ENCODE data around the gene THSD4. TPM values are rescaled to one million over a fixed set of nuclear protein-coding genes. Genes with fewer than 3 reads are reported as not detected.
"Not testable (repeated sequence)": the region's sequence is repeated elsewhere in the genome, so short reads cannot be mapped to it uniquely, and the experiment has no call there.

The THSD4 gene
- total and polyA plus RNA-seq, 2 experiments from 2014 or later = 5.1 to 25.5 TPM

DNA sequence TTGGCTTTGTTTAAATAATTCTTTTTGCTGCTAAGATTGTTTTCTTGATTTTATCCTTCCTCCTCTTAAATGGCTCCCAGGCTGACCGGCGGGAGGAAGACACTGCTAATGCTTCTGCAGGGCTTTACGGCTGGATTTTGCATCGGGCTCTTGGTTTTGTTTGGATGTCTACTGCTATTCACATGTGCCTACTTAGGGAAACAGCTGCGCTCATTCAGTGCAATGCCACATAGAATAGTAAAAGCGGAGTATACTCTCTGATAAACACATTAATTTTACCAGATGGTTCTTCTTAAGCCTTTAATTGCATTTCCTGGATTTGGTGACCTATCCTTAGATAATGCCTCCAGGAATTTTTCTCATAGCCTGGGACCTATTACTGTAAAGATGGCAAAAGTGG is 146.6 kb downstream of the THSD4 start:
- Histone ChIP-seq H3K9me3 (ENCODE audit: low read depth) (no peaks in the 10 kb centered on the region), H3K36me3 (no peaks in the 10 kb centered on the region), H3K27ac (no peak overlapping the region), H3K27me3 (no peaks in the 10 kb centered on the region), H3K4me3 (no peak overlapping the region), H3K4me1 (ENCODE audit: low read depth) (no peaks in the 10 kb centered on the region)
- no peak for TF ChIP-seq CTCF (IDR thresholded peaks at IDR 0.05; ENCODE audit: low read depth, low read length)
- DNase-seq (ENCODE audit: low read depth in 1 of 2, low spot score in 1 of 2) = no peak

DNA sequence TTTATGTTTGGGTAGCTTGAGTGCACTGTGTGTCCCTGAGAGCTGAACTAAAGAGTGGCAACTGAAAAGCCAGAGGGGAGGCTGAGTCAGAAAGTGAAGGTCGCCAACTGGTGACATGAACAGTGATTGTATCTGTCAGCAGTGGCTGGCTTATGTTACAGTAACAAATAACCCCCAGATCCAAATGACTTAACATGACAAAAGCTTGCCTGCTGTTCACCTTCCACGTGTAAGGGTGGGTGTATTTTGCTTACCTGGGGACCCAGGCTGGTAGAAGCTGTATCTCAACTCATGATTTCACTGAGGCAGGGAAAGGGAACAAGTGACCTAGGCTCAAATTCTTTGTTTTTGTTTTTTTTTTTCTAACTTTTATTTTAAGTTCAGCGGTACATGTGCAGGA is 147.3 kb downstream of the THSD4 start:
- Histone ChIP-seq H3K36me3 (no peaks in the 10 kb centered on the region), H3K27ac (no peak overlapping the region), H3K4me1 (ENCODE audit: low read depth) (no peaks in the 10 kb centered on the region), H3K27me3 (no peaks in the 10 kb centered on the region), H3K9me3 (ENCODE audit: low read depth) (no peaks in the 10 kb centered on the region), H3K4me3 (no peak overlapping the region)
- no peak for DNase-seq (ENCODE audit: low read depth in 1 of 2, low spot score in 1 of 2)
- TF ChIP-seq CTCF (IDR thresholded peaks at IDR 0.05; ENCODE audit: low read depth, low read length) = no peak

DNA sequence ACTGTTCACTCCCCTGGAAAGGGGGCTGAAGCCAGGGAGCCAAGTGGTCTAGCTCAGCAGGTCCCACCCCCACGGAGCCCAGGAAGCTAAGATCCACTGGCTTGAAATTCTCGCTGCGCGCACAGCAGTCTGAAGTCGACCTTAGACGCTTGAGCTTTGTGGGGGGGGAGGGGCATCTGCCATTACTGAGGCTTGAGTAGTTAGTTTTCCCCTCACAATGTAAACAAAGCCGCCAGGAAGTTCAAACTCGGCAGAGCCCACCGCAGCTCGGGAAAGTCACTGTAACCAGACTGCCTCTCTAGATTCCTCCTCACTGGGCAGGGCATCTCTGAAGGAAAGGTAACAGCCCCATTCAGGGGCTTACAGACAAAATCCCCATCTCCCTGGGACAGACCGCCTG is 150.3 kb downstream of the THSD4 start:
- not testable (repeated sequence) for H3K36me3 ChIP-seq; H3K27ac ChIP-seq; DNase-seq (ENCODE audit: low read depth in 1 of 2, low spot score in 1 of 2); H3K4me3 ChIP-seq; H3K4me1 ChIP-seq (ENCODE audit: low read depth); H3K9me3 ChIP-seq (ENCODE audit: low read depth); H3K27me3 ChIP-seq

- DNase-seq (ENCODE audit: low read depth in 1 of 2, low spot score in 1 of 2) = no peak
- no peak overlapping the region for H3K27ac ChIP-seq
- no peaks in the 10 kb centered on the region for H3K36me3 ChIP-seq
- H3K9me3 ChIP-seq (ENCODE audit: low read depth) = no peaks in the 10 kb centered on the region
- H3K4me1 ChIP-seq (ENCODE audit: low read depth) = peaks cover 17% of the 10 kb centered on the region
- no peak for TF ChIP-seq CTCF (IDR thresholded peaks at IDR 0.05; ENCODE audit: low read depth, low read length)
- H3K27me3 ChIP-seq = no peaks in the 10 kb centered on the region
- no peak overlapping the region for H3K4me3 ChIP-seq
These were observed 156.1 kb downstream of the THSD4 start for GRCh38 chr15:71271327-71271726.

DNA sequence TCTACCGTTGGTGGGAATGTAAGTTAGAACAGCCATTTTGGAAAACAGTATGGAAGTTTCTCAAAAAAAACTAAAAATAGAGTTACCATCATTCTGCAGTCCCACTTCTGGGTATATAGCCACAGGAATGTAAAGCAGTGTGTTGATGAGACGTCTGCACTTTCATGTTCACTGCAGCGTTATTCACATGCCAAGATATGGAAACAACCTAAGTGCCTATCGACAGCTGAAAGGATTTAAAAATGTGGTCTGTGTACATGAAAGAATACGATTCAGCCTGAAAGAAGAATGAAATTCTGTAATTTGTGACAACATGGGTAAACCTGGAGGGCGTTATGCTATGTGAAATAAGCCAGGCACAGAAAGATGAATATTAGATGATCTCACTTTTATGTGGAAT is 157.7 kb downstream of the THSD4 start:
- peak; percentile 55 to 68 for DNase-seq (ENCODE audit: low read depth in 1 of 2, low spot score in 1 of 2)
- Histone ChIP-seq H3K27ac (peak overlapping the region; percentile 68), H3K4me3 (no peak overlapping the region), H3K27me3 (no peaks in the 10 kb centered on the region), H3K4me1 (ENCODE audit: low read depth) (peaks cover 17% of the 10 kb centered on the region), H3K9me3 (ENCODE audit: low read depth) (no peaks in the 10 kb centered on the region), H3K36me3 (no peaks in the 10 kb centered on the region)
- no peak for TF ChIP-seq CTCF (IDR thresholded peaks at IDR 0.05; ENCODE audit: low read depth, low read length)

GRCh38 chr15:71273731-71274447 is 158.6 kb downstream of the THSD4 start:
- Histone ChIP-seq H3K4me1 (ENCODE audit: low read depth) (peaks cover 17% of the 10 kb centered on the region), H3K27me3 (no peaks in the 10 kb centered on the region), H3K27ac (peak overlapping the region; percentile 68), H3K4me3 (no peak overlapping the region), H3K36me3 (no peaks in the 10 kb centered on the region), H3K9me3 (ENCODE audit: low read depth) (no peaks in the 10 kb centered on the region)
- DNase-seq (ENCODE audit: low read depth in 1 of 2, low spot score in 1 of 2) = peak in 1 of 2 donors; percentile 12
- no peak for TF ChIP-seq CTCF (IDR thresholded peaks at IDR 0.05; ENCODE audit: low read depth, low read length)

Data from cardiac muscle cell (in vitro differentiated cells and primary cell).